C4-2B (cell line): ENCODE results near the gene NFYC.

Experiments
- ZFX ChIP-seq: fragments of 450-650 bp; IDR thresholded peaks from 2 replicates; pipeline ENCODE4 v1.6.1; 2017
- TF ChIP-seq, protein P1 (sequence below): fragments of 450-650 bp; conservative IDR thresholded peaks from 2 replicates; pipeline ENCODE4 v1.5.1; 2017; ENCODE audit warnings: mild to moderate bottlenecking

DNA sequence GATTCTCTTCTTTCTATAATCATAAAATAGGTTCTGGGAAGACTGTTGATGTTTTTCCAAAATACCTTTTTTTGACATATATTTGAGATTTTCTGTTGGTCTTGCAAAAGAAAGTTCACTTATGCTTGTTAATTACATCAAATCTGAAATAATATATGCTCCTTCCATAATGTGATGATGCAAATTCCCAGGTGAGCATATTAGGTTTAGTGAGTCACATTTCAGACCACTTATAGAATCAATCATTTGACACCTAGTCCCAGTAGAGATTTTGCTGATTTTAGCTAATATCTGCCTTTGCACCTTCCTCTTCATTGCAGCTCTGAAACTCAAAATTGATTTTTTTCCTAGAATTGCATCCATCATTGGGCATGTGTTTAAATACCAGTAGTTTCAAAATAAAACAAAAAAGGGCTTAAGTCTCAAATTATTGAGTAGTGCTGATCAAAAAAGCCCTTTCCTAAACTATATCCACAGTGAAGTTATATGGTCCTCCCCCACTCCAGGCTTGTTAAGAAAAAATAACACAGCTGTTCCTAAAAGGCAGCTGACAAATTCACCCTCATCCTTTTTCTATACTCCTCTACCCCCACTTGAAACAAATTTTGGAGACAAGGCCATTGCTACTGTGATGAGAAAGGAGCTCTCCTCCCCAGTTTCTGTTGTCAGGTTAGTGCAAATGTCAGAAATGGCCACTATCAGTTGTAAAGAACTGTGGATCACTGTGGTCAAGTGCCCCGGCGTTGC lies 55.0 kb downstream of the NFYC start:
- TF ChIP-seq, protein P1, sequence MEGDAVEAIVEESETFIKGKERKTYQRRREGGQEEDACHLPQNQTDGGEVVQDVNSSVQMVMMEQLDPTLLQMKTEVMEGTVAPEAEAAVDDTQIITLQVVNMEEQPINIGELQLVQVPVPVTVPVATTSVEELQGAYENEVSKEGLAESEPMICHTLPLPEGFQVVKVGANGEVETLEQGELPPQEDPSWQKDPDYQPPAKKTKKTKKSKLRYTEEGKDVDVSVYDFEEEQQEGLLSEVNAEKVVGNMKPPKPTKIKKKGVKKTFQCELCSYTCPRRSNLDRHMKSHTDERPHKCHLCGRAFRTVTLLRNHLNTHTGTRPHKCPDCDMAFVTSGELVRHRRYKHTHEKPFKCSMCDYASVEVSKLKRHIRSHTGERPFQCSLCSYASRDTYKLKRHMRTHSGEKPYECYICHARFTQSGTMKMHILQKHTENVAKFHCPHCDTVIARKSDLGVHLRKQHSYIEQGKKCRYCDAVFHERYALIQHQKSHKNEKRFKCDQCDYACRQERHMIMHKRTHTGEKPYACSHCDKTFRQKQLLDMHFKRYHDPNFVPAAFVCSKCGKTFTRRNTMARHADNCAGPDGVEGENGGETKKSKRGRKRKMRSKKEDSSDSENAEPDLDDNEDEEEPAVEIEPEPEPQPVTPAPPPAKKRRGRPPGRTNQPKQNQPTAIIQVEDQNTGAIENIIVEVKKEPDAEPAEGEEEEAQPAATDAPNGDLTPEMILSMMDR, result no peak
- no peak for TF ChIP-seq ZFX
